Activated CD8-positive, alpha-beta memory T cell treated with anti-CD3 and anti-CD28 coated beads, Interleukin-2, amount 50 U/mL, for 1 hour (primary cell): ENCODE measurements around the gene SNRNP48.

ENCODE experiments used
- DNase-seq: peaks from one replicate; pipeline ENCODE4 v3.0.0-alpha.2; 2020; ENCODE audit errors: extremely low read depth

Gene SNRNP48, protein sequence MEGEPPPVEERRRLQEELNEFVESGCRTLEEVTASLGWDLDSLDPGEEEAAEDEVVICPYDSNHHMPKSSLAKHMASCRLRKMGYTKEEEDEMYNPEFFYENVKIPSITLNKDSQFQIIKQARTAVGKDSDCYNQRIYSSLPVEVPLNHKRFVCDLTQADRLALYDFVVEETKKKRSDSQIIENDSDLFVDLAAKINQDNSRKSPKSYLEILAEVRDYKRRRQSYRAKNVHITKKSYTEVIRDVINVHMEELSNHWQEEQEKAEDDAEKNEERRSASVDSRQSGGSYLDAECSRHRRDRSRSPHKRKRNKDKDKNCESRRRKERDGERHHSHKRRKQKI

GRCh38 chr6:7589949-7590917 lies at the start of gene SNRNP48:
Gene SNRNP48, plus strand, starts transcription at chr6:7590198. Its CDS starts 60 bp downstream, at chr6:7590258.
- DNase-seq = peak; percentile 69

- DNase-seq = no peak
Measured at GRCh38 chr6:7540595-7540994, 49.4 kb upstream of the SNRNP48 start.

DNA sequence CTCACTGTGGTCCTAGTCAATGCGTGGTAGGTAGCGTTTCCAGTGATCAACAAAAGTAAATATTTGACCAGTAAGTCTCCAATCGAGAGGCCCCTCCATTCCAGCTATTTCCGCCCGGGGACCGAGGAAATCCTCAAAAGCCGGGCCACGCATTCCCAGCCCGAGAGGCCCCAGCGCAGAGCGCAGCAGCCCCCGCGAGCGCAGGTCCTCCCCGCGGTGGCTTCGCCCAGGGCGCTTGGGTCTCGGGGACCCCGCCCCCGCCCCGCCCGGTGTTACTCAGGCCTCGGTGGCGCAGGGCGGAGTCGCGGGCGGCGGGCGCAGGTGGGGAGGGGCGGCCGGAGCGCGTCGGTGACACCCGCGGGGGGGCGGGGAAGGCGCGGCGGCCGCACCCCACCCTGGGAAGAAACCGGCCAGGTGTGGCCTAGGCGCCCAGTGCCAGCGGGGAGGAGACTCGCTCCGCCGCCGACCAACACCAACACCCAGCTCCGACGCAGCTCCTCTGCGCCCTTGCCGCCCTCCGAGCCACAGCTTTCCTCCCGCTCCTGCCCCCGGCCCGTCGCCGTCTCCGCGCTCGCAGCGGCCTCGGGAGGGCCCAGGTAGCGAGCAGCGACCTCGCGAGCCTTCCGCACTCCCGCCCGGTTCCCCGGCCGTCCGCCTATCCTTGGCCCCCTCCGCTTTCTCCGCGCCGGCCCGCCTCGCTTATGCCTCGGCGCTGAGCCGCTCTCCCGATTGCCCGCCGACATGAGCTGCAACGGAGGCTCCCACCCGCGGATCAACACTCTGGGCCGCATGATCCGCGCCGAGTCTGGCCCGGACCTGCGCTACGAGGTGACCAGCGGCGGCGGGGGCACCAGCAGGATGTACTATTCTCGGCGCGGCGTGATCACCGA lies 48.6 kb upstream of the SNRNP48 start, which contains the start of gene DSP:
TSS of gene DSP (plus strand) at position 497 of the 890 bp plus-strand sequence. CDS start at position 742, 245 bp downstream.
- DNase-seq = no peak

DNA sequence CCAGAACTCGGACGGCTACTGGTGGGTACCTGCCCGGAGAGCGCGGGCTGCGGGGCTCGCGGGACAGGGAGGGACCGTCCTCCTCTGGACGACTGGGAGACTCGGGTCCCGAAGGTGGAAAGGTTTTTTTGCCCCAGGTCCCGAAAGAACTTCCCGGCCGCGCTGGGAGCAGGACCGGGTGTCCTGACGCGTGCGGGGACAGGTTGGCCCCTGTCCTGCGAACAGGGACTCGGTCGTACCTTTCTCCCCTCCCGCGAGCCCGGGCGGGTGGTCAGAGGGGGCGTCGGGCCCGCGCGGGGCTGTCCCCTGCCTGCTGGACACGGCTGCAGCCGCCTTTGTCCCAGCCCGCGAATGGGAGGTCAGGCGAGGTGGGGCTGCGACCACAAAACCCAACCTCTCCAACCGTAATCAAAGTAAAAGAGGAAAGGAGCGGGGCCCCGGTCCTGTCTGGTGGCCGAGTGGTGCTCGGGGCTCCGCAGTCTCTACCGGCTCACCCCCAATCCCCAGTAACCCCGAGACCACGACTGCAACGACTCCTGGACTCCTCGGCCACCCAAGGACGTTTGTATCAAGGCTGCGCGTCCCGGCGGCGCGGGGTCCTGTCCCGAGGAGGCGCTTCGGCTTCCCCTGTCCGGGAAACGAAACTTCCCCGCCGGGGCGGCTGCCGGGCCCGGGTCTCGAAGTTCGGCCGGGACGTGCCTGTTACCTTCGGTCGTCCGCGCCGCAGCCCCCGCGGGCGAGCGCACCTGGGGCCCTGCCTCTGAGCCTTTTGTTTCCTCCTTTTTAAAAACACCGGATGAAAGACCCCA lies 47.7 kb upstream of the SNRNP48 start:
- DNase-seq = no peak

GRCh38 chr6:7542874-7543624 lies 46.9 kb upstream of the SNRNP48 start:
- DNase-seq = no peak

DNA sequence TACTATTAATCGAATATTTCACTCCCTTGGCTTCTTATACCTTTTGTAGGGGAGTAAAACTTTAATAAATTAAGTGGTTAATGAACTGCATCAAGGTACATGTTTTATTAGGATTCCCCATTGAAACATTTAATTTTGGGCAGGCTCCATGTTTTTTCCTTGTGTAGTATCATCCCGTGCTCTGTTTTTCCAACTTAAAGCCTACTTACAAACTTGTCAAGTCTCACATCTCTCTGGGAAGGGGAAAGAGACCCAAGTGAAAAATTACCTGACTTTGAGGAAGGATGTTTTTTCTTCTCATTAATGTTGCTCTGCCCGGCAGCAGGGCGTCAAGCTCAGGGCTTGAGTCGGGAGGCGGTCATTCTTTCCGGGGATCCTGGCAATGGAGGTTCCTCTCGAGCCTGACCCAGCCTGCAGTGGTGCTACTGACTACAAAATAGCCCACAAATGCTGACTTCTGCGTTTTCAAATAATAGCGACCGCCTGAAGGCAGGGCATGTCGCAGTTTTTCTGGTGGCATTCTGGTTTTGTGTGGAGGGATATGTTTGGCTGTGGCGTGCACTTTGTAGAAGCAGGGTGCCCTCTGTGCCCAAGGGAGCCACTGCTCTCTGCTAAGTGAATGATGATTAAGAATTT lies 46.1 kb upstream of the SNRNP48 start:
- DNase-seq = no peak

DNA sequence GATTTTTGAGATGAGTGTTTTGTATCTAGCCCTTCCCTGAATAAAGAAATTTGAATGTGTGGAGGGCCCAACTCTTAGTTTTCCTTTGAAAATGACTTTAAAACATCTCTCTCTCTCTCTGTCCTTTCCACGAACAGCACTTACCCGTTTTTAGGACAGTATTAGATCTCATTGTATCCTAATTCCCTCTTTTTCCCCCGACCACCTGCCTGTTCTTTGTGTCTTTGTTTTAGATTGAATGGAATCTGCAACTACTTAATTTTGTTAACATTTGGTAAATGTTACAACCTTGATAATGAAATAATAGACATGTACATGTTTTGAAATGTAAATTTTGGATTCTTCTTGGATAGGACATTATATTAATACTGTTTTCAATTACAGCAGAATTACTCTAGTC lies 45.4 kb upstream of the SNRNP48 start:
- no peak for DNase-seq

GRCh38 chr6:7545316-7546019 lies 44.5 kb upstream of the SNRNP48 start:
- DNase-seq = no peak

- no peak for DNase-seq
Measured at GRCh38 chr6:7546020-7546369, 44.0 kb upstream of the SNRNP48 start.

DNA sequence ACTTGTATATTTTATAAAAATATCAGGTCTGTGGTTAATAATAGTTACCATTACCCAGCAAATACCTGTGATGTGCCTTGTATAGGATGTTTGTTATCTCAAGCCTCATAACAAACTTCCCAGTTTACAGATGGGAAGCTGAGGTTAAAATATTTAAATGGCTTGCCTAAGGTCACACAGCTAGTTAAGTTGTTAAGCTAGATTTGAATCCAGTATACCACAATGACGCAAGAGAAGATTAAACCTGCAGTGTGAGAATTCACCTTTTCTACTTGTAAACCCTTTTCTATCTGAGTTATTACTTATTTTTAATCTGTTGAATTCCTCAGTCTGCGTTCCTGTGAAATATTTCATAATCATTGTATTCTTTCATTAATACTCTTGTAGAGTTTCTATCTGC lies 43.6 kb upstream of the SNRNP48 start:
- DNase-seq = no peak

- DNase-seq = no peak
Measured at GRCh38 chr6:7546896-7547295, 43.1 kb upstream of the SNRNP48 start.

- DNase-seq = no peak
Measured at GRCh38 chr6:7547315-7547714, 42.7 kb upstream of the SNRNP48 start.

DNA sequence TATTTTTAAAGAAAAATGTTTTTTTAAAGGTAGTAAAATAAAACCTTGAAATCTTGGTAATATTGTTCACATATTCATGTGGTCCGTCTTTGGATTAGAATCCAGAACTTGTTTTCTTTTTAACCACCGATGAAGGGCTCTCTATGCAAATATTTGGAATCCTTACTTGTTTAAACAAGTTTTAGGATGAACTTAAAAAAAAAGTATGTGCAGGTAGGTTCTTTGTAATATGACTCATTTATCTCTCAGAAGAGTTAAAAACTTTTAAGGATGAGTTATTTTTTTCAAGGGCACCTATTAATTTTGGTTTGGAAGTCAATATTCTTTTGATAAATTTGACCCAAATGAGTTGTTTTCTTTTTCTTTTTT lies 39.6 kb upstream of the SNRNP48 start:
- no peak for DNase-seq

DNA sequence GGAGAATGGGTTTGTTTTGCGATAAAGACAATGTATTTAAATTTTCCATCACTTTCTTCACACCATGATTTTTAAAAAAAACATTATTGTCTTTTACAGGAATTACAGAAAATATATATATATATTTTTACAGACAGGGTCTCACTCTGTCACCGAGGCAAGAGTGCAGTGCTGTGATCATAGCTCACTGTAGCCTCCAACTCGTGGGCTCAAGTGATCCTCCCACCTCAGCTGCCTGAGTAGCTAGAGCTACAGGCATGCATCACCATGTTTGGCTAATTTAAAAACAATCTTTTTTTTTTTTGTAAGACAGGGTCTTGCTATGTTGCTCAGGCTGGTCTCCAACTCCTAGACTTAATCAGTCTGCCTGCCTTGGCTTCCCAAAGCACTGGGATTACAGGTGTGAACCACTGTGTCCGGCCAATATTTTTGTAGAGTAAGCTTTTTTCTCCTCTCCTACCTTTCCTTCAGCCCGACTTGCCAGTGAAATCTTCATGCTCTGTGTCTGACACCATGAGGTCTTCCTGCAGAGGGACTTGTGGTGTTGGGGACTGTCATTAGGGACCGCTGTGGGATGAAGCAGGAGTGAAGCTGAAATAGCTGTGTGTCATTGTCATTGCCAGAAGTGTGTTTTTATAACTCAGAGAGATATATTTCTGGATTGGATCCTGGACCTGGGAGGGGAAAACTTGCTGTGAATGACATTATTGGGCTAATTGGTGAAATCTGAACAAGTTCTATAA lies 35.3 kb upstream of the SNRNP48 start:
- DNase-seq = no peak

- DNase-seq = no peak
Measured at GRCh38 chr6:7555671-7556070, 34.3 kb upstream of the SNRNP48 start.

DNA sequence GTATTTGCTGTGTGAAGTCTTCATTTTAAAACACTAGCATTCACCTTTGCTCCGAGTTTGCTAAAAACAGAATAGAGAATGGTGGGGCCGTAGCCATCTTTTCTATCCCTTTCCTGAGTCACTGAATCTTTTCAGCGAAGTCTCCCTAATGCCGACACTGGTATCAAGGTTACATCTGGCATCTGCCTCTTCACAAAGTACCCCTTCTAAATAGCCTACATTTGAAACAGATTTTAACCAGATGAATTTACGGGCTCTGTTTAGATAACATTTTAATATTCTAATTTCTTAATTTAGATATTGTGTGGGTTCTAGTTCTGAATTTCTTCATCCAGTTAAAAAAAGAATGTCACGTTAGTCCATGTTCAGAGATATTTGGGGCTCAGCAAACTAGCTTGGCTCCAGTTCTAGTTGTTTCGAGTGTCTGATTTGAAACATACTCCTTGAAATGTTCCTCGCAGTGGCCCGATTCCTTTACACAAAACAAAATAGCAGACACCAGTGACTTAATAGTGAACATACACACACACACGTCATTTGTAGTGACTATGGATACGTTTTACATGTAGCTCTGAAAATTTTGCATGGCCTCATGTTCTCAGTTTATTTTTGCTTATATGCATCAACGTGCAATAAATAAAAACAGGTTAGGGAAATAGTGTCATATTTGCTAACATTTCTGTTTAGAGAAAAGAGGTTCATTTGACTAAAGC lies 33.4 kb upstream of the SNRNP48 start:
- no peak for DNase-seq

DNA sequence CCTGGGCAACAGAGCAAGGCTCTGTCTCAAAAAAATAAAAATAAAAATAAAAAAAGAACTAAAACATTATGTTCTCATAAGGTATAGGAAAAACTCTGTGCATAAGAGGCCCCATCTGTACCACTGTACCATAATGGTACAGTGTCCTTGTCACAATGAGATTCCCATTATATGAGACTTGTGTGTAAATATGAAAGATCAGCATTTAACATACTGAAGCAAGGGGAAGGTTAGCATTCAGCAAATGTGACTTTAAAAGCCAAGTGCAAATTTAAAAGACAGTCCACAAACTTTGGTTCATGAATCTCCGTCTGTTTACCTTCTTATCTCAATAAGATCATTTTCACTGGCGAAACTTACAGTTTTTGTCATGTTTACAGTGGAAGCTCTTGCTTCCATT lies 32.3 kb upstream of the SNRNP48 start:
- no peak for DNase-seq

- DNase-seq = no peak
Measured at GRCh38 chr6:7558781-7559180, 31.2 kb upstream of the SNRNP48 start.
